GM18870 (cell line): ENCODE measurements around the gene PPFIA3.

Source experiments
- ATAC-seq: cut with Tn5 transposase; IDR thresholded peaks from one replicate; pipeline ENCODE4 v1.9.1; 2021; ENCODE audit warnings: moderate library complexity; ENCODE audit not compliant: unreplicated experiment

PPFIA3 gene

GRCh38 chr19:49148784-49149651 lies 29.7 kb downstream of the PPFIA3 start:
- ATAC-seq = no peak

- no peak for ATAC-seq
Measured at GRCh38 chr19:49149652-49150105, 30.3 kb downstream of the PPFIA3 start.

DNA sequence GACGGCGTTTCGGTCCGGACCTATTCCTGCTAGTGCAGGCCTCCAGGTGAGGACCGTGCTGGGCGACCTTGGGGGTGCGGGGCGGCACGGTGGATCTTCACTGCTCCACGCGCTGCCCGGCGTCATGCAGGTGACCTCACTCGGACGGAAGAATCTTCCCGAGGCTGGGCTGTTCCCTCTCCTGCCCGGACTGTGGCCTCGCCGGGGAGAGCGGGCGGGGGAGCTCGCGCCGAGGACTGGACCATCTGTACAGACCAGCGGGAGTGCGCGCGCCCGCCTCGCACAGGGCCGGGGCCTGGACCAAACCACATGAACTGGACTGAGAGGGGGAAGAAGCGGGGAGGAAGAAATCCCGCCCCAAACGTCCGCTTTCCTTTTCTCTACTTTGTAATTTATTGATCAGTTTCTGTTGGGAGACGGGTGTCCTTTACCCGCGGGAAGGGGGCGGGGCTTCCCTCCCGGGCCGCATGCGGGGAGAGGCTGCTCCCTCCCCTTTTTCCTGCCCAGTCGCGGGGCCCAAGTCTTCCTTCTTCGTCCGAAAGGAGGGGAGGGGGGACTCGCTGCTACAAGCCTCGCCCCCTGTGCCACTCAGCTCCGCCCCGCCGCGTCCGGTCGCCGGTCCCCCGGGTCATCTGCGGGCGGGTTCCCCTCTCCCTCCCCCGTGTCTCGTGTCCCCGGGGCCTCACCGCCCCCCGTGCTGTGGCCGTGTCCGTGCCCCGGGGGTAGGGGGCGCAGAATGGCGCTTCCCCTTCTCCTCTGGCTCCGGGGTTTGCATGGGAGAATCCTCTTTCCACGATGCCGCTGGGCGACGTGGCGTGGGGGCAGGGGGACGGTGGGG lies 31.0 kb downstream of the PPFIA3 start:
- ATAC-seq = no peak

DNA sequence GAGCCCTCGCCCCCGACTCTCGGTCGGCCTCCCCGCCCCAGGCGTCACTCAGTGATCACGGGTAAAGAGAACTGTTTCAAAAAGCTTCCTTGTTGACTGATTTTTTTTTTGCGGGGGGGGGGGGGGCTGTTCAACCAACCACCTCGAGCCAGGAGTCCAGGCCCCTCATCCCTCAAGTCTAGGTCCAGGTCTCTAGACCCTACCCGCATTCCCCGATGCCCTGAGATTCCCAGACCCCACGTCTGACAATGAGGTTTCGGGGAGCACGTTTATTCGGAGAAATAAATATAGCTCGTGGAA lies 31.6 kb downstream of the PPFIA3 start:
- ATAC-seq = no peak

DNA sequence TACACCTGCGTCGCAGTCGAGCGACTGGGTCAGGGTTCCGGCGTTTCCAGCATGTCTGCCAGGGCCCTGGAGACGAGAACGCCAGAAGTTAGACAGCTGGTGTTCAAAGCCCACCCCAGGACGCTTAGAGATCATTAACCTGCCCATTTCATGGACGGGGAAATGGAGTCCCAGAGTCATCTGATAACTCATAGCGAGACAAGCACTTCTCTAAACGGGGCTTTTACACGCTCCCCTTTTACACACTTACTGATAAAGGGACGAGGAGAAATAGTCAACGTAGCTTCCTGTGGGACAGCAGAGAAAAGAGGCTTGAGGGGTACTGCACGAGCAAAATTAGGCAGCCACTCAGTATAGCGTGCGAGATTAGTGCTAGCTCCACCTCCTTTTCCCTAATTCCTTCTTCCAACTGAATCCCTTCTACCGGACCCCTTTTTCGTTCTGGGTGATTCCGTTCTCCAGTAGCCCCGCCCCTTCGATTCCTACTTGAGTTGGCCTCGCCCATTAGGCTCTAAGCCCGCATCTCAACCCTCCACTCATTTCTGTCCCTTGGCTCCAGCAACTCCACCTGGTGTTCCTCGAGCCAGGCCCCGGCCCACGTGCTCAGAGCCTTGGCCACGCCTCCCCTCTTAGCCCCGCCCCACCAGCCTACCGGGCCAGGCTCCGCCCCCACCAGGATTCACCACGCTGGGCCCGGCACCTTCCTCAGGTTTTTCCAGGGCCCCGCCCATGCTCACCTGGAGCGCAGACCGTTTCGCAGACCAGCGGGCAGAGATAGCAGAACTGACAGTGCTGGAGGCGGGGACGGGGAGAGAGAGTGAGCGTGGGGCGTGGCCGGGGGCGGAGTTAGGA lies 32.1 kb downstream of the PPFIA3 start:
- no peak for ATAC-seq

GRCh38 chr19:49152119-49152550 lies 32.8 kb downstream of the PPFIA3 start:
- no peak for ATAC-seq

- no peak for ATAC-seq
Measured at GRCh38 chr19:49153167-49153809, 33.9 kb downstream of the PPFIA3 start.

DNA sequence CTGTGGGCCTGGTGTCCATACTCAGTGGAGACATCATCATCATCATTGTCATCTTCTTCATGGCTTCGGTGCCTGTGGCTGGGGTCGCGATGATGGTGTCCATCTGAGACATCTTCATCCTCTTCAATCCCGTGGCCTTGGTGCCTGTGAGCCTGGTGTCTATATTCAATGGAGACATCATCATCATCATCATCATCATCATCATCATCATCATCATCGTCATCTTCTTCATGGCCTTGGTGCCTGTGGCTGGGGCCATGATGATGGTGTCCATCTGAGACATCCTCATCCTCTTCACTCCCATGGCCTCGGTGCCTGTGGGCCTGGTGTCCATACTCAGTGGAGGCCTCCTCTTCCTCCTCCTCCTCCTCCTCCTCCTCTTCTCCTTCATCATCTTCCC lies 34.9 kb downstream of the PPFIA3 start:
- no peak for ATAC-seq

- ATAC-seq = no peak
Measured at GRCh38 chr19:49155005-49155819, 35.9 kb downstream of the PPFIA3 start, which contains the start of gene HRC. HRC (minus strand) TSS chr19:49155396; CDS start chr19:49155237, 159 bp downstream.

- ATAC-seq = no peak
Measured at GRCh38 chr19:49155820-49156346, 36.5 kb downstream of the PPFIA3 start.

- ATAC-seq = no peak
Measured at GRCh38 chr19:49157445-49158224, 38.3 kb downstream of the PPFIA3 start, which contains the start of gene TRPM4. TRPM4 (plus strand) TSS chr19:49157792; CDS start chr19:49157867, 75 bp downstream.

- no peak for ATAC-seq
Measured at GRCh38 chr19:49160450-49161189, 41.3 kb downstream of the PPFIA3 start.

DNA sequence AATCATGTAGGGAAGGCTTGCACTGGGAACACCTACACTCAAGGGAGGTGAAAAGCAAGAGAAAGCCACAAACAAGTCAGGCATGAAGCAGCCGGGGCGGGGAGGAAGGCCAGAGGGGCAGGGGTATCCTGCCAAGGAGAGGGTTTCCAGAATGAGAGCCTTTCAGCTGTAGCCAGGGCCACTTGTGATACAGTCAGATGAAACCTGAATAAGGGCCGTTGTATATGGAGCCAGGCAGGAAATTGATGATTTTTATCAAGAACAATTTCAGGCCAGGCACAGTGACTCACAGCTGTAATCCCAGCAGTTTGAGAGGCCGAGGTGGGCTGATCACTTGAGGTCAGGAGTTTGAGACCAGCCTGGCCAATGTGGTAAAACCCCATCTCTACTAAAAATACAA lies 42.6 kb downstream of the PPFIA3 start:
- no peak for ATAC-seq

GRCh38 chr19:49165111-49165750 lies 45.9 kb downstream of the PPFIA3 start:
- ATAC-seq = no peak

DNA sequence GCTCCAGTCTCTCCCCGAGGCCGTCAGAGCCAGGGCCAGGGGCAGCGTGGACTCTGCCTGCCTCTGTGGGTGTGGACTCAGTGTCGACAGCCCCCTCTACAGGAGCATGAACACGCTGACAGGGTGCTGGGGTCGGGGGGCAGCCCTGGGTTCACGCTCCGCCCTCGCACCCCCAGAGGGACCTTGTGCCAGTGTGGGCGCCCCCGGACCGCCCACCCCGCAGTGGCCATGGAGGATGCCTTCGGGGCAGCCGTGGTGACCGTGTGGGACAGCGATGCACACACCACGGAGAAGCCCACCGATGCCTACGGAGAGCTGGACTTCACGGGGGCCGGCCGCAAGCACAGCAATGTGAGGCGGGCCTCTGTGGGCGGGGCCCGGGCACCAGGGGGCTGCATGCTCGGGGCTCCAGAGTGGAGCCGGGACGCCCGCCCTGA lies 46.5 kb downstream of the PPFIA3 start:
- no peak for ATAC-seq

DNA sequence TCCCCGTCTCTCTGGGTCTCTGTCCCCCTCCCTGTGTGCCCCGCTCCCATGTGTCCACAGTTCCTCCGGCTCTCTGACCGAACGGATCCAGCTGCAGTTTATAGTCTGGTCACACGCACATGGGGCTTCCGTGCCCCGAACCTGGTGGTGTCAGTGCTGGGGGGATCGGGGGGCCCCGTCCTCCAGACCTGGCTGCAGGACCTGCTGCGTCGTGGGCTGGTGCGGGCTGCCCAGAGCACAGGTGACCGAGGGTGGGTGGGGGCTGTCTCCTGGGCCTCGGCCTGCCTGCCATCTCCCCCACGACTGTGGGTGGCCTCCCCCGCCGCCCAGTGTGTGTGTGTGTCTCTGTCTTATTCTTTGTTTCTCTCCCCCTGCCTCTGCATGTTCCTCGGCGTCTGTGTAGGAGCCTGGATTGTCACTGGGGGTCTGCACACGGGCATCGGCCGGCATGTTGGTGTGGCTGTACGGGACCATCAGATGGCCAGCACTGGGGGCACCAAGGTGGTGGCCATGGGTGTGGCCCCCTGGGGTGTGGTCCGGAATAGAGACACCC lies 48.6 kb downstream of the PPFIA3 start:
- ATAC-seq = no peak

DNA sequence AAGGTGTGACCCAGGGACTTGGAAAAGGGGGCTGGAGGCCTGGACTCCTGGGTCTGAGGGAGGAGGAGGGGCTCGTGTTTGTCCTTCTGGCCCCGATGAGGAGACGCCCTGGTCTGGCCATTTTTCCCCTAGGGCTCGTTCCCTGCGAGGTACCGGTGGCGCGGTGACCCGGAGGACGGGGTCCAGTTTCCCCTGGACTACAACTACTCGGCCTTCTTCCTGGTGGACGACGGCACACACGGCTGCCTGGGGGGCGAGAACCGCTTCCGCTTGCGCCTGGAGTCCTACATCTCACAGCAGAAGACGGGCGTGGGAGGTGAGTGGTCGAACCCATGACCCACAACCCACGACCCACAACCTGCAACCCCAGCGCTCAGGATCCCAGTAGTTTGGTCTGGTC lies 49.1 kb downstream of the PPFIA3 start:
- no peak for ATAC-seq
